GM06990 (cell line): ENCODE results near the gene METAP1.

Experiments
- DNase-seq: peaks from one replicate; pipeline ENCODE4 v3.0.0-alpha.2; 2011; ENCODE audit not compliant: insufficient read length; ENCODE audit errors: extremely low read depth
- H3K27me3 ChIP-seq: replicated peaks from 2 replicates; pipeline ENCODE4 v1.6.0; 2011; ENCODE audit warnings: low read length; ENCODE audit not compliant: control insufficient read depth, insufficient read depth
- H3K36me3 ChIP-seq: 2 replicates; pipeline ENCODE4 v1.5.1; 2011; ENCODE audit warnings: low read length; ENCODE audit not compliant: control insufficient read depth, insufficient read depth
- H3K4me3 ChIP-seq: replicated peaks from 2 replicates; pipeline ENCODE4 v1.5.1; 2011; ENCODE audit warnings: low read depth, mild to moderate bottlenecking, control low read depth, low read length
- CTCF ChIP-seq: IDR thresholded peaks from 2 replicates; pipeline ENCODE4 v1.5.1; 2011; ENCODE audit warnings: low read length, control low read depth, mild to moderate bottlenecking, inconsistent platforms; ENCODE audit not compliant: insufficient read depth, poor library complexity, severe bottlenecking

Gene METAP1

DNA sequence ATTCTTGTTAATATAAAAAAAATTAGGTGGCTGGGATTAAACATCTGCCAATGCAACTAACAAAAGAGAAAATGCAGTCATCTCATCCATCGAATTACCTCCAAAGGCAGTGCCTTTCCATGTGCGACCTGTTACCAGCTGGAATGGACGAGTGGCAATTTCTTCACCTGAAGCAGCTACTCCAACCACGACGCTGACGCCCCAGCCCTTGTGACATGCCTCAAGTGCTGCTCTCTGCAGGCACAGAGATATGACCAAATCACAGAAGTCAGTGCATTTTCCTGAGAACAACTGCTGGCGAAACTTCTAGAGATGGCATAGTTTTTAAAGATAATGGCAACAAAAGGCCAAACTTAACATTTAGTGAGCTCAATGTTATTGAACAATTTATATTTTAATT is 79.3 kb downstream of the METAP1 start:
- no peaks in the 10 kb centered on the region for H3K27me3 ChIP-seq
- TF ChIP-seq CTCF, result no peak
- no peak for DNase-seq
- peaks cover 8% of the 10 kb centered on the region for H3K36me3 ChIP-seq
- no peak overlapping the region for H3K4me3 ChIP-seq

- no peaks in the 10 kb centered on the region for H3K27me3 ChIP-seq
- H3K36me3 ChIP-seq, result peaks cover 13% of the 10 kb centered on the region
- no peak overlapping the region for H3K4me3 ChIP-seq
- no peak for DNase-seq
- no peak for TF ChIP-seq CTCF
These were observed 80.9 kb downstream of the METAP1 start for GRCh38 chr4:99076292-99076976.

DNA sequence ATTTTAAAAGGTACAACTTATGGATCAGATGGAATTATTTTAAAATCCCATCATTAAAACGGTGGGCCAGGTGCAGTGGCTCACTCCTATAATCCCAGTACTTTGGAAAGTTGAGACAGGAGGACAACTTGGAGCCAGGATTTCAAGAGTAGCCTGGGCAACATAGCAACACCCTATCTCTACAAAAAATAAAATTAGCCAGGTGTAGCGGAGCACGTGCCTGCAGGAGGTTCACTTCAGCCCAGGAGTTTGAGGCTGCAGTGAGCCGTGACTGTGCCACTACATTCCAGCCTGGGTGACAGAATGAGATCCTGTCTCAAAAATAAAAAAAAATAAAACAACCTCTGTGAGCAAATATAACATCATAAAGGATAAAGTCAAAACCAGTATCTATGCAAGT is 81.7 kb downstream of the METAP1 start:
- peaks cover 13% of the 10 kb centered on the region for H3K36me3 ChIP-seq
- DNase-seq, result no peak
- TF ChIP-seq CTCF, result no peak
- H3K4me3 ChIP-seq, result no peak overlapping the region
- no peaks in the 10 kb centered on the region for H3K27me3 ChIP-seq

DNA sequence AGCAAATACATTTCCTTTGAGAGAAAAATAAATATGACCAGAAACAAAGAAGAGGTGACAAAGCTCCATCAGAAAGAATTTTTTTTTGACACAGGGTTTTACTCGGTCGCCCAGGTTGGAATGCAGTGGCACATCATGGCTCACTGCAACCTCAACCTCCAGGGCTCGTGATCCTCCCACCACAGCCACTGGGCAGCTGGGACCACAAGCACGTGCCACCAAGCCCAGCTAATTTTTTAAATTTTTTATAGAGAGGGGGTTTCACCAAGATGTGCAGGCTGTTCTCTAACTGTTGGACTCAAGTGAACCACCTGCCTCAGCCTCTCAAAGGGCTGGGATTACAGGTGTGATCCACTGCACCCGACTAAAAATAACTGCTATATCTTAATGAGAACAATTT is 82.8 kb downstream of the METAP1 start:
- peaks cover 13% of the 10 kb centered on the region for H3K36me3 ChIP-seq
- DNase-seq, result no peak
- no peaks in the 10 kb centered on the region for H3K27me3 ChIP-seq
- no peak overlapping the region for H3K4me3 ChIP-seq
- no peak for TF ChIP-seq CTCF

GRCh38 chr4:99078931-99079624 is 83.6 kb downstream of the METAP1 start:
- Histone ChIP-seq H3K4me3 (no peak overlapping the region), H3K27me3 (no peaks in the 10 kb centered on the region), H3K36me3 (peaks cover 13% of the 10 kb centered on the region)
- no peak for TF ChIP-seq CTCF
- DNase-seq, result no peak
